Kidney (tissue), 14 donors: ENCODE measurements around the gene ANKS1B. TPM values are rescaled to one million over a fixed set of nuclear protein-coding genes. Genes with fewer than 3 reads are reported as not detected.

Experiments used
- DNase-seq, 5 donors: peaks; one replicate each; pipeline ENCODE4 v3.0.0-alpha.2; 2013 to 2020
- FAIRE-seq: peaks from 2 replicates; lab custom pipeline; 2012; peaks lifted over from hg19 to GRCh38; lab: Jason Lieb, UNC
- H3K27ac ChIP-seq, 2 donors: one replicate each; pipeline ENCODE4 v1.7.0; 2013; ENCODE audit warnings: low read depth in 2 of 2, low read length in 2 of 2, inconsistent platforms in 1 of 2
- H3K27me3 ChIP-seq: one replicate; pipeline ENCODE4 v1.7.1; 2013; ENCODE audit warnings: low read length, inconsistent platforms; ENCODE audit not compliant: control insufficient read depth, insufficient read depth
- H3K36me3 ChIP-seq, 3 donors: one replicate each; pipeline versions ENCODE4 v1.7.0 to v1.7.1; 2013; ENCODE audit warnings: low read length in 3 of 3, control low read depth in 1 of 3, inconsistent platforms in 1 of 3; ENCODE audit not compliant: insufficient read depth in 3 of 3, control insufficient read depth in 2 of 3
- H3K4me1 ChIP-seq, 3 donors: one replicate each; pipeline versions ENCODE4 v1.7.0 to v1.7.1; 2013; ENCODE audit warnings: low read length in 3 of 3, inconsistent platforms in 1 of 3, low read depth in 1 of 3; ENCODE audit not compliant: control insufficient read depth in 2 of 3, insufficient read depth in 2 of 3
- H3K4me3 ChIP-seq, 3 donors: one replicate each; pipeline versions ENCODE4 v1.7.0 to v1.8.1; 2013; ENCODE audit warnings: low read length in 3 of 3, control low read depth in 1 of 3, inconsistent platforms in 1 of 3
- H3K9ac ChIP-seq, 3 donors: one replicate each; pipeline versions ENCODE4 v1.7.0 to v1.7.1; 2013; ENCODE audit warnings: low read length in 3 of 3, control low read depth in 1 of 3, inconsistent platforms in 1 of 3
- H3K9me3 ChIP-seq, 3 donors: one replicate each; pipeline versions ENCODE4 v1.7.0 to v1.7.1; 2013; ENCODE audit warnings: low read length in 3 of 3, control low read depth in 1 of 3, inconsistent platforms in 1 of 3; ENCODE audit not compliant: control insufficient read depth in 2 of 3, insufficient read depth in 1 of 3
- CTCF ChIP-seq: IDR thresholded peaks from 3 replicates; pipeline ENCODE4 v1.5.1; 2012; ENCODE audit warnings: mild to moderate bottlenecking, moderate library complexity, borderline replicate concordance; ENCODE audit not compliant: insufficient read depth; ENCODE audit errors: extremely low read depth
- intact Hi-C: fragments of 100-400 bp; cut with DNase I; formaldehyde crosslinking; loops from one replicate; pipeline ENCODE4 v1.11.1; 2022
- polyA plus RNA-seq: library from polyadenylated mRNA; stranded (reverse); fragments of 350-450 nt; fragmentation: Illumina TruSeq; extraction: RNeasy Lipid Tissue Mini Kit (QIAGEN cat#74804); gene quantifications from one replicate; pipeline ENCODE4 v1.2.3, GENCODE V29; 2014; ENCODE audit warnings: low read depth, low replicate concordance; ENCODE audit not compliant: insufficient read depth
- total RNA-seq: library from RNA; stranded (reverse); fragmentation: NEBNext Ultra II Directional; extraction: Animal tissue kit (Norgen Biotek cat#: 25700); gene quantifications from one replicate; pipeline ENCODE4 v1.2.1, GENCODE V29; 2021
- donor health status: control.
- donor health status: control.
- donor health status: control.
- donor health status: control.
- donor health status: control.
- donor health status: DM: yes; HTN: yes; CAD: no.
- donor health status: Normal renal cell carcinoma (clear cell type).

Gene ANKS1B
- total and polyA plus RNA-seq, 2 donors from 2014 or later = 1.7 to 5.8 TPM

DNA sequence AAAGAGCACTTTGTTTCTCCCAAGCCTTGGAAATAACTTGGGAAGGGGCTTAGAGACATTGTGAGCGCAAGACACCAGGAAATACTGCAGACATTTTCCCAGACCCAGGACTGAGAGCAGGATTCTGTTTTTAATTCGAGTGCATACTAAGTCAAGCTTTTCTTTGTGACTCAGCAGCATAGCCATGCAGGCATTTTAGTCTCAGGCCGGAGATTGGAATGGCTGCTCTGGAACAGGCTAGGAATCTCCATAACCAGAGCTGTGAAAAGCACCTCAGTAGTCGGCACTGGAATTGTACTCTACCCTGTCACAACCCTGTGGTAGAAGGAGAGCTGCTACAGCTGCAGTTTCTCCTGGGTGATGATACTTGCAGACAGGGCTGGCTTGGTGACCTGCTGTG lies 366.1 kb downstream of the ANKS1B start:
- Histone ChIP-seq H3K9me3 (peaks cover 0 to 4% (median 0%) of the 10 kb centered on the region in 3 donors), H3K27me3 (no peaks in the 10 kb centered on the region), H3K36me3 (no peaks in the 10 kb centered on the region), H3K4me1 (no peaks in the 10 kb centered on the region), H3K4me3 (no peak overlapping the region), H3K27ac (no peak overlapping the region), H3K9ac (no peak overlapping the region)
- intact Hi-C loops = no loop called here
- DNase-seq (no peak), FAIRE-seq (no peak)
- TF ChIP-seq CTCF = no peak

- intact Hi-C loops = no loop called here
- H3K27me3 ChIP-seq = no peaks in the 10 kb centered on the region
- DNase-seq (no peak), FAIRE-seq (no peak)
- no peaks in the 10 kb centered on the region for H3K9me3 ChIP-seq
- H3K4me1 ChIP-seq = no peaks in the 10 kb centered on the region
- TF ChIP-seq CTCF = no peak
- H3K9ac ChIP-seq = no peak overlapping the region
- no peaks in the 10 kb centered on the region for H3K36me3 ChIP-seq
- H3K4me3 ChIP-seq = no peak overlapping the region
- H3K27ac ChIP-seq = no peak overlapping the region
These were observed 373.1 kb downstream of the ANKS1B start for GRCh38 chr12:99611599-99611998.

DNA sequence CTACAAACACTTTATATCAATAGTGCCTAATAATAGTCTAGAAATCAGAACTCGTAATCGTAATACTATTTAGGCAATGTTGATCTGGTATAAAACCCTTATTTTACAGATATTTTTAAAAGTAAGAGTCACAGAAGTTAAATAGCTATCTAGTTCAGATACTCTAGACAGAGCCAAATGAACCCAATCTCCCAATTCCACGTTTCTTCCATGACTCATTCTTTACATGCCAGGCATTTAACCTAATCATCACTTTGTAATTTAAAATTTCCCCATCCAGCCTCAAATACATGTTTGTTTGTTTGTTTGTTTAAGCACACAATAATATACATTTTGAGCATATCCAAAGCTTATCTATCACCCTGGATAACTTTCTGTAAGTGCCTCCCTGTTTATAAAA lies 373.6 kb downstream of the ANKS1B start:
- Histone ChIP-seq H3K9ac (no peak overlapping the region), H3K4me3 (no peak overlapping the region), H3K36me3 (no peaks in the 10 kb centered on the region), H3K27me3 (no peaks in the 10 kb centered on the region), H3K4me1 (no peaks in the 10 kb centered on the region), H3K9me3 (no peaks in the 10 kb centered on the region), H3K27ac (no peak overlapping the region)
- intact Hi-C loops = no loop called here
- no peak for FAIRE-seq
- no peak for DNase-seq
- TF ChIP-seq CTCF = no peak
